ENCODE results near the gene CCDC88C.
A peak's percentile ranks its signal among the peaks of the same experiment; 100 is the strongest.

CCDC88C gene

DNA sequence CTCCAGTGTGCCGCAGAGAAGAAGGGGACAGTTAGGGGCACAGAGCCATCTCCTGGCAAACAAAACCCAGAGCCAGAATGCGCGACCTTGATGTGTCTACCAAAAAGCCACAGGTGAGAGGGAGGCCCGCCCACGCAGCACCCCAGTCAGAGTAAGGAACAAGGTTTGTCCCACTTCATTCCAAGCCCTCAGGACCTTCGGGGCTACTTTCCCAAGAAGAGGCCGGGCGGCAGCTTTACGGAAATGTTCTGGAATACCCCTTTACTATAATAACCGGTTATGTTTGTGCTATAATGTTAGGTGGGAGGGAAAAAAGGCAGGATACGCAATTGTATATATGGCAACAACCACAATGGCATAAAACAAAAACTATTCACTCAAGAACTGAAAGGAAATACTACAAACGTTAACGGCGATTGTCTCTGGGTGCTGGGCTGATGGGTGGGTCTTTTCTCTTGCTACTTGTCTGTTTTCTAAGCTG is 12.3 kb downstream of the CCDC88C start:
- Histone ChIP-seq H3K9ac (ENCODE audit: low read length) (no peak overlapping the region), H3K4me1 (ENCODE audit: control insufficient read depth, low read depth, low read length) (peaks cover 12% of the 10 kb centered on the region), H3K4me3 (ENCODE audit: low read length) (no peak overlapping the region), H3K36me3 (ENCODE audit: control insufficient read depth, low read depth, low read length) (peaks cover 10% of the 10 kb centered on the region), H3K27me3 (ENCODE audit: control insufficient read depth, insufficient read depth, low read length) (no peaks in the 10 kb centered on the region), H3K27ac (ENCODE audit: low read length) (no peak overlapping the region), H3K9me3 (ENCODE audit: control insufficient read depth, low read depth, low read length) (no peaks in the 10 kb centered on the region)

DNA sequence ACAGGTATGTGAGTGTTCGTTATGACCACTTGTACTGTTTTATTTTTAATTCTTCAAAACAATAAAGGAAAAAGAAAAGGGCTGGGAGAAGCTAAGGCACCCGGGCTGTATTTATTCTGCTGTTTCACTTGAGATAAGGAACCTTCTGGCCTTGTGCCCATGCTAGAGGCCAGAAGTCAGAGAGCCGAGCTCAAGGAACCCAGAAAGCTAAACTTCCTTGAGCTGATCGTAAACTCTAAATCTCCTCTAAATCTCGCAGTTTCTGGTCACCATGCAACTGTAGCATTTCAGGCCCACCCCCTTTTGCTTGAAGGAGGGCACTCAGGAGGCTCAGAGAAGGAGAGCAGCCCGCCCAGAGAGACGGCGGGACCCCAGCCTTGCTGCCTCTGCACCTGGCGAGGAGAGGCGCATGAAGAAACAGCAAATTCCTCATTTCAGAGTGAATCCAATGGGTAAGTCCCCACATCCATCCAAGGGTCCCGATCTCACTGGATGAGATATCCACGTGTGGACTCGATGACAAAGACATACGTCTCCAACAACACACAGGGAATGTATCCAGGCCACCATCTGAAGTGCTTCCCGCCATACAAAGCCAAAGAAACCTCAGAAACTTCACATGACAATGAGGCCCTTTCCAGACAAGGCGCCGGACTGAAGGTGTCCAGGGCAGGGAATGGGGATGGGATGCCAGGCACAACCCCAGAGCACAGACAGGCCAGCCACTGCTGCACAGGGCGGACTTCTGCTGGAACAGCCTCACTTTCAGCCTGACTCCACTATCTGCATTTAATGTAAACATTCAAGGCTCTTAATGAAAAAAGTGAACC is 14.6 kb downstream of the CCDC88C start:
- H3K4me1 ChIP-seq (ENCODE audit: control insufficient read depth, low read depth, low read length), result peaks cover 10% of the 10 kb centered on the region
- H3K9me3 ChIP-seq (ENCODE audit: control insufficient read depth, low read depth, low read length), result no peaks in the 10 kb centered on the region
- H3K9ac ChIP-seq (ENCODE audit: low read length), result no peak overlapping the region
- H3K27me3 ChIP-seq (ENCODE audit: control insufficient read depth, insufficient read depth, low read length), result no peaks in the 10 kb centered on the region
- H3K36me3 ChIP-seq (ENCODE audit: control insufficient read depth, low read depth, low read length), result peaks cover 5% of the 10 kb centered on the region
- H3K27ac ChIP-seq (ENCODE audit: low read length), result no peak overlapping the region
- H3K4me3 ChIP-seq (ENCODE audit: low read length), result no peak overlapping the region

GRCh38 chr14:91402348-91402747 is 15.3 kb downstream of the CCDC88C start:
- H3K27me3 ChIP-seq (ENCODE audit: control insufficient read depth, insufficient read depth, low read length), result no peaks in the 10 kb centered on the region
- no peak overlapping the region for H3K9ac ChIP-seq (ENCODE audit: low read length)
- H3K4me3 ChIP-seq (ENCODE audit: low read length), result no peak overlapping the region
- H3K4me1 ChIP-seq (ENCODE audit: control insufficient read depth, low read depth, low read length), result peaks cover 17% of the 10 kb centered on the region
- peaks cover 4% of the 10 kb centered on the region for H3K36me3 ChIP-seq (ENCODE audit: control insufficient read depth, low read depth, low read length)
- no peak overlapping the region for H3K27ac ChIP-seq (ENCODE audit: low read length)
- H3K9me3 ChIP-seq (ENCODE audit: control insufficient read depth, low read depth, low read length), result no peaks in the 10 kb centered on the region

DNA sequence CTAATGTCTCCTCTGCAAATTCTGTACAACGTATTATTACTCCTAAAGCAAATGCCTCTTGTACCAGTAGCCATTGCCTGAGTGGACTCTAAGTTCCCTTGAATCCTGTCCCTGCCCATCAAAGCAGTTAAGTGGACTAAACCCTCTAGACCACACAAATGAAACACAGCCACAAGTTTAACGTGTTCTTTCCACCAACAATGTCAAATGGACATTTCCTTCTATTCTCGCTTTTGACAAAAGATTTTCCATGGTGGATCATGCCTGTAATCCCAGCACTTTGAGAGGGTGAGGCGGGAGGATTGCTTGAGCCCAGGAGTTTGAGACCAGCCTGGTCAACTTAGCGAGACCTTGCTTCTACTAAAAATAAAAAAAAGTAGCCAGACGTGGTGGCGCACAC is 15.9 kb downstream of the CCDC88C start:
- H3K27me3 ChIP-seq (ENCODE audit: control insufficient read depth, insufficient read depth, low read length), result no peaks in the 10 kb centered on the region
- H3K36me3 ChIP-seq (ENCODE audit: control insufficient read depth, low read depth, low read length), result no peaks in the 10 kb centered on the region
- H3K9ac ChIP-seq (ENCODE audit: low read length), result no peak overlapping the region
- H3K9me3 ChIP-seq (ENCODE audit: control insufficient read depth, low read depth, low read length), result no peaks in the 10 kb centered on the region
- no peak overlapping the region for H3K27ac ChIP-seq (ENCODE audit: low read length)
- H3K4me1 ChIP-seq (ENCODE audit: control insufficient read depth, low read depth, low read length), result peaks cover 23% of the 10 kb centered on the region
- no peak overlapping the region for H3K4me3 ChIP-seq (ENCODE audit: low read length)

DNA sequence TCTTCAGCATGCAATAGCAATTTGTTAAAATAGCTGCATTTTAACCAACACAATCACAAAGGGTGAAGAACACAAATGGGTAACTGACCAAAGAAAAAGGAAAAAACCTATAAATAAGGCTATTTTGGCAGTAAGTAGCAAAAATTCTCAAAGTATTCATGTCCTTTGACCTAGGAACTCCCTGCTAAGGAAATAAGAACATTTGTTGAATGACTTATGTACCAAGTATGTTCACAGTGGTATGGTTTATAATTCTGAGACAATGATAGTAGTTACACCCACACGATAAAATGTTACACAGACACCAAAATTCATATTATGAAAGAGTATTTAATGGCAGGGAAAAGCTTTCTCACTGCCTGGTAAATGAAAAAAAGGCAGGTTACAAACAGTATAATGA is 16.9 kb downstream of the CCDC88C start:
- H3K9ac ChIP-seq (ENCODE audit: low read length), result no peak overlapping the region
- H3K27ac ChIP-seq (ENCODE audit: low read length), result no peak overlapping the region
- no peaks in the 10 kb centered on the region for H3K9me3 ChIP-seq (ENCODE audit: control insufficient read depth, low read depth, low read length)
- H3K27me3 ChIP-seq (ENCODE audit: control insufficient read depth, insufficient read depth, low read length), result no peaks in the 10 kb centered on the region
- H3K4me1 ChIP-seq (ENCODE audit: control insufficient read depth, low read depth, low read length), result peaks cover 33% of the 10 kb centered on the region
- no peaks in the 10 kb centered on the region for H3K36me3 ChIP-seq (ENCODE audit: control insufficient read depth, low read depth, low read length)
- no peak overlapping the region for H3K4me3 ChIP-seq (ENCODE audit: low read length)

- H3K9ac ChIP-seq (ENCODE audit: low read length), result no peak overlapping the region
- H3K9me3 ChIP-seq (ENCODE audit: control insufficient read depth, low read depth, low read length), result no peaks in the 10 kb centered on the region
- no peaks in the 10 kb centered on the region for H3K27me3 ChIP-seq (ENCODE audit: control insufficient read depth, insufficient read depth, low read length)
- no peaks in the 10 kb centered on the region for H3K36me3 ChIP-seq (ENCODE audit: control insufficient read depth, low read depth, low read length)
- H3K4me3 ChIP-seq (ENCODE audit: low read length), result no peak overlapping the region
- peaks cover 40% of the 10 kb centered on the region for H3K4me1 ChIP-seq (ENCODE audit: control insufficient read depth, low read depth, low read length)
- H3K27ac ChIP-seq (ENCODE audit: low read length), result no peak overlapping the region
Measured at GRCh38 chr14:91399868-91400640, 17.6 kb downstream of the CCDC88C start.

- Histone ChIP-seq H3K4me1 (ENCODE audit: control insufficient read depth, low read depth, low read length) (peaks cover 53% of the 10 kb centered on the region), H3K27ac (ENCODE audit: low read length) (no peak overlapping the region), H3K27me3 (ENCODE audit: control insufficient read depth, insufficient read depth, low read length) (no peaks in the 10 kb centered on the region), H3K36me3 (ENCODE audit: control insufficient read depth, low read depth, low read length) (no peaks in the 10 kb centered on the region), H3K9me3 (ENCODE audit: control insufficient read depth, low read depth, low read length) (no peaks in the 10 kb centered on the region), H3K9ac (ENCODE audit: low read length) (no peak overlapping the region), H3K4me3 (ENCODE audit: low read length) (no peak overlapping the region)
Measured at GRCh38 chr14:91398707-91399106, 18.9 kb downstream of the CCDC88C start.

DNA sequence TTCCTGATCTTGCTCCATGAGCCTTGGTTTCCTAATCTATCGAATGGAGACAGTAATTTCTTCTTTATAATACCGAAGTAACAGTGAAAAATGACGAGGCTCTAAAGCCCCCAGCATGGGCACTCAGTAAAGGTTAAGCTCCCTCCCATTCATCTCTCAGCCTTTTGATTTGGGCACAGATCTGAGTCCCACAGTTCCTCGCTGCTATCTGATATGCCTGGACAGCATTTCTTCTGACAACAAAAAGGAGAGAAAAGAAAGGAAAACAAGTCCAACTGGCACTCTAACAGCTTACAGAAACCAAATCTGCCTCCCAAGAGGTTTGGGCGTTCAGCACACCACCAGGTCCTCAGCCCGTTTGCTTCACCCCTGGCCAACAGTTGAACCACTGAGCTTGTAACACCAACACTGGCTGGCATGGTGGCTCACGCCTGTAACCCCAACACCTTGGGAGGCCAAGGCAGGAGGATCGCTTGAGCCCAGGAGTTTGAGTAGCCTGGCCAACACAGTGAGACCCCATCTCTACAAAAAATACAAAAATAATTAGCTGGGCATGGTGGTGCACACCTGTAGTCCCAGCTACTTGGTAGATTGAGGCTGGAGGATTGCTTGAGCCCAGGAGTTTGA is 19.5 kb downstream of the CCDC88C start:
- Histone ChIP-seq H3K36me3 (ENCODE audit: control insufficient read depth, low read depth, low read length) (no peaks in the 10 kb centered on the region), H3K4me3 (ENCODE audit: low read length) (no peak overlapping the region), H3K27me3 (ENCODE audit: control insufficient read depth, insufficient read depth, low read length) (no peaks in the 10 kb centered on the region), H3K9ac (ENCODE audit: low read length) (no peak overlapping the region), H3K9me3 (ENCODE audit: control insufficient read depth, low read depth, low read length) (no peaks in the 10 kb centered on the region), H3K27ac (ENCODE audit: low read length) (no peak overlapping the region), H3K4me1 (ENCODE audit: control insufficient read depth, low read depth, low read length) (peaks cover 59% of the 10 kb centered on the region)

DNA sequence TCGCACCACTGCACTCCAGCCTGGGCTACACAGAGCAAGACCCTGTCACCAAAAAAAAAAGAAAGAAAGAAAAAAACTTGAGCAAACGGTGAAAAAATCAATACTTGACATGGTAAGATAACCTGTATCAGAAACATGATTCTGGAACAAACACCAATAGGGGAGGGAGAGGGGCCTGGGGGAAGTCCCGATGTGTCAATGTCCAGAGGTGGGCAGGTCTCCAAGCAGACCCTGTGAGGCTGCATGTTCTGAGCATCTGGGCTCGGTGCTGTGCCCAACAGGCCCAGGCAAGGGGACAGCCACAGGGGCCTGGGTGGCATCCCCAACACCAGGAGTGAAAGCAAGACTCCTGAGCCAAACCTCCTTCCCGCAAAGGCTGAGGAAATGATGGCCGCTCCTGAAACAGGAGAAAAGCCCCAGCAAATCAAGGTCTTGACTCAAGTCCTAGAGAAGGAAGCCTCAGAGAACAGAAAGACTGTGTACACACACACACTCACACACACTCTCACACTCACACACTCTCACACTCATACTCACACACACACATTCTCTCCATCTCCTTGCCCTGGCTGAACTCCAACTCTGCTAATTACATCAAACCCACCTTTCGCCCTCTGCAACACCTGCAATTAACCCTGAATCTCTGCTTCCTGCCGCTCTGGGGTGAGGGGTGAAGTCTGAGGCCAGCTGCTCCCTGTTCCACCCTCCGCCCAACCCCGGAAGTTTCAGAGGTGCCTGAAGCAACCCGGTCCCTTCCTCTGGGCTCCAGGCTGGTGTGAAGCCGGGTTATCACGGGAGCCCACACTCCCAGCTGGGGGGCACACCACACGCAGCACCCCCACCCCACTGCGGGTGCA is 20.4 kb downstream of the CCDC88C start:
- Histone ChIP-seq H3K36me3 (ENCODE audit: control insufficient read depth, low read depth, low read length) (no peaks in the 10 kb centered on the region), H3K27ac (ENCODE audit: low read length) (no peak overlapping the region), H3K9ac (ENCODE audit: low read length) (no peak overlapping the region), H3K9me3 (ENCODE audit: control insufficient read depth, low read depth, low read length) (no peaks in the 10 kb centered on the region), H3K4me3 (ENCODE audit: low read length) (no peak overlapping the region), H3K4me1 (ENCODE audit: control insufficient read depth, low read depth, low read length) (peaks cover 68% of the 10 kb centered on the region), H3K27me3 (ENCODE audit: control insufficient read depth, insufficient read depth, low read length) (no peaks in the 10 kb centered on the region)

DNA sequence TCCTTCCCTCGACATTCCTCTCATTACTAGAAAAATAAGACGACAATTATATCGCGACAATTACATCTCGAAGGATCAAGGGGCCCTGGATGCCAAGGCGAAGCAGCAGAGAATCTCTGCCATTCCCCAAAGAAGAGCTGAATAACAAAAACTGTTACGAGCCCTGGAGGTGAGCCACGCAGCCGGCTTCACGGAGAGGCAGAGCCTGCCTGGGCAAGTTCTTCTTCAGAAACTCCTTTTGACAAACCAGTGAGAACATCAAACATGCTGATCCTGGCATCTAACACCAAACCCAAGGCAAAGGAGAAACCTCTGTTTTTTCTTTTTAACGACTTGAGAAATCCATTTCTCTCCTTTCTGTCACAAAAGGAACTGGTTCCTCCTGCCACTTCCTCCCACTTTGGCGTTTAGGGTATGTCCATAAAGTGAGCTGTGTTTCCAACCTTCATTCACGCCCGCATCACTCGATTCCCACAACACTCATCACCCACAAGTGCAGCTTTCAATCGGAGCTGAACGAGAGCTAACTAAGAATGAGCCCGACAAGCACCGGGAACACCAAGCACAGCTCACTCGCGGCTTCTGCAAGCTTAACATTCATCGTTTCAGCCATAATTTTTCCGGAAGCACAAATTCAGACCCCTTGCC is 21.5 kb downstream of the CCDC88C start:
- Histone ChIP-seq H3K9me3 (ENCODE audit: control insufficient read depth, low read depth, low read length) (no peaks in the 10 kb centered on the region), H3K36me3 (ENCODE audit: control insufficient read depth, low read depth, low read length) (no peaks in the 10 kb centered on the region), H3K9ac (ENCODE audit: low read length) (peak overlapping the region; percentile 4), H3K27ac (ENCODE audit: low read length) (no peak overlapping the region), H3K4me1 (ENCODE audit: control insufficient read depth, low read depth, low read length) (peaks cover 71% of the 10 kb centered on the region), H3K27me3 (ENCODE audit: control insufficient read depth, insufficient read depth, low read length) (no peaks in the 10 kb centered on the region), H3K4me3 (ENCODE audit: low read length) (peak overlapping the region; percentile 15)

Measured in iPS-18a (cell line).